K562 (cell line): ENCODE results near the gene HNRNPK. TPM values are rescaled to one million over a fixed set of nuclear protein-coding genes. Genes with fewer than 3 reads are reported as not detected.
A peak's percentile ranks its signal among the peaks of the same experiment; 100 is the strongest.

Experiments used
- DPF2 ChIP-seq: fragments of 450-650 bp; IDR thresholded peaks from 2 replicates; pipeline ENCODE4 v1.6.1; 2016
- E2F8 ChIP-seq: fragments of 450-650 bp; IDR thresholded peaks from 2 replicates; pipeline ENCODE4 v1.7.1; 2018; ENCODE audit warnings: mild to moderate bottlenecking, low read depth; ENCODE audit not compliant: partially characterized antibody
- HDAC6 ChIP-seq: IDR thresholded peaks from 2 replicates; pipeline ENCODE4 v1.6.1; 2012; ENCODE audit warnings: low read depth, mild to moderate bottlenecking, control low read depth, inconsistent platforms, low read length, moderate library complexity
- MGA ChIP-seq: fragments of 450-650 bp; IDR thresholded peaks from 2 replicates; pipeline ENCODE4 v1.6.1; 2016; ENCODE audit warnings: mild to moderate bottlenecking, moderate library complexity
- MNT ChIP-seq, 2 experiments: fragments of 450-650 bp; conservative IDR thresholded peaks; 2 replicates each; pipeline ENCODE4 v1.6.1; 2017; ENCODE audit warnings: mild to moderate bottlenecking in 2 of 2, moderate library complexity in 2 of 2
- NFE2 ChIP-seq: IDR thresholded peaks from 2 replicates; pipeline ENCODE4 v1.6.1; 2014; ENCODE audit warnings: antibody characterized with exemption, low read depth
- NONO ChIP-seq, 2 experiments: fragments of 200-400 bp in 1 of 2; fragments of 450-650 bp in 1 of 2; formaldehyde crosslinking in 1 of 2; IDR thresholded peaks; 2 replicates each; pipeline ENCODE4 v1.6.1; 2017; ENCODE audit warnings: low read depth in 2 of 2, mild to moderate bottlenecking in 2 of 2, moderate library complexity in 2 of 2, low read length in 1 of 2
- NR2C1 ChIP-seq, 2 experiments: fragments of 450-650 bp; IDR thresholded peaks; 2 replicates each; pipeline ENCODE4 v1.6.1; 2017; ENCODE audit warnings: mild to moderate bottlenecking in 2 of 2, antibody characterized with exemption in 1 of 2, inconsistent platforms in 1 of 2, missing compliant biosample characterization in 1 of 2, missing genetic modification characterization in 1 of 2
- POLR3G ChIP-seq: IDR thresholded peaks from 2 replicates; pipeline ENCODE4 v1.6.1; 2011; ENCODE audit not compliant: insufficient read length, insufficient replicate concordance; ENCODE audit errors: extremely low read depth
- SRSF1 ChIP-seq: fragments of 200-400 bp; formaldehyde crosslinking; IDR thresholded peaks from 2 replicates; pipeline ENCODE4 v1.6.1; 2017; ENCODE audit warnings: mild to moderate bottlenecking, low read depth, low read length, moderate library complexity
- TAF1 ChIP-seq: IDR thresholded peaks from 2 replicates; pipeline ENCODE4 v1.6.1; 2011; ENCODE audit warnings: mild to moderate bottlenecking, low read length, moderate library complexity; ENCODE audit not compliant: insufficient read depth, control insufficient read depth, severe bottlenecking; ENCODE audit errors: extremely low read depth
- ZNF75A ChIP-seq: fragments of 450-650 bp; formaldehyde crosslinking; IDR thresholded peaks from 2 replicates; pipeline ENCODE4 v1.4.0; 2020; ENCODE audit warnings: mild to moderate bottlenecking
- polyA plus RNA-seq, 8 experiments: library from polyadenylated mRNA; depleted of rRNA in 4 of 8; stranded (reverse) in 5 of 8; unstranded in 3 of 8; fragments of >200 nt; fragmentation: Nextera tagmentation in 2 of 8; fragmentation: Illumina TruSeq in 1 of 8; extraction: Ambion mirVana in 2 of 8; extraction: Trizol in 1 of 8; gene quantifications; 2 replicates each; pipeline versions ENCODE4 v1.2.1 to v1.2.3, GENCODE V29; 2011 to 2014; ENCODE audit warnings: inconsistent platforms in 1 of 8, missing spikeins in 1 of 8
- total RNA-seq, 7 experiments: library from RNA; depleted of rRNA in 6 of 7; stranded (reverse); fragments of >200 nt in 6 of 7; fragmentation: Illumina TruSeq in 2 of 7; extraction: Trizol in 2 of 7; gene quantifications; 2 replicates each; pipeline versions ENCODE4 v1.2.1 to v1.2.3, GENCODE V29; 2011 to 2021; ENCODE audit warnings: low replicate concordance in 1 of 7

HNRNPK gene
- total and polyA plus RNA-seq, 9 of the 15 experiments (the other 6 are each of a cell fraction or from before 2014, with no cell fraction given) = 224 to 883 (median 618) TPM

- no peak for TF ChIP-seq TAF1
- TF ChIP-seq MNT (conservative IDR thresholded peaks at IDR 0.05) = peak in 1 of 2 experiments; percentile 59; a peak in 2 of 4 replicates
- TF ChIP-seq SRSF1 = no peak
- peak; percentile 46; the same call in 1 of the 2 replicates for TF ChIP-seq DPF2
- TF ChIP-seq MGA = 0 out of 2 replicates have a peak, but pooled peaks have one; percentile 24
- TF ChIP-seq NR2C1 (IDR thresholded peaks at IDR 0.05) = no peak; the same call in 1 of the 2 replicates
- 0 out of 2 replicates have a peak, but pooled peaks have one; percentile 26 for TF ChIP-seq NR2C1 (tag; IDR thresholded peaks at IDR 0.05)
- no peak for TF ChIP-seq HDAC6
- no peak for TF ChIP-seq POLR3G
- no peak for TF ChIP-seq E2F8
- no peak for TF ChIP-seq ZNF75A (CRISPR knock-in tag)
- no peak for TF ChIP-seq NONO (IDR thresholded peaks at IDR 0.05; ENCODE audit: low read depth in 2 of 2, low read length in 1 of 2)
- peak; percentile 88 for TF ChIP-seq NFE2
Measured at GRCh38 chr9:83992407-83992806, 12.4 kb upstream of the HNRNPK start (continued).
